PC-9 (cell line): ENCODE measurements around the gene BTG4. TPM values are rescaled to one million over a fixed set of nuclear protein-coding genes. Genes with fewer than 3 reads are reported as not detected.

Experiments
- BruUV-seq: library from RNA; stranded (reverse); fragments of 400-500 nt; replicated peaks from 2 replicates; lab custom pipeline; 2021; lab: Mats Ljungman, UMichigan
- CTCF ChIA-PET: fragments of 300-600 bp; sonication (Branson Sonifier 250); formaldehyde crosslinking; loops from one replicate; lab custom pipeline; 2022; ENCODE audit warnings: antibody characterized with exemption; lab: Charles Lee
- POLR2A ChIA-PET: fragments of 300-600 bp; sonication (Branson Sonifier 250); formaldehyde crosslinking; loops from one replicate; lab custom pipeline; 2022; ENCODE audit warnings: antibody characterized with exemption; ENCODE audit not compliant: unreplicated experiment; lab: Charles Lee
- DNase-seq, 2 experiments: peaks; one replicate each; pipeline versions ENCODE4 v3.0.0 to v3.0.0-alpha.2; 2015 to 2022; ENCODE audit warnings: mixed read lengths in 1 of 2
- H2AFZ ChIP-seq: fragments of 200-600 bp; sonication (generic); 2 replicates; pipeline ENCODE4 v1.8.1; 2017; ENCODE audit warnings: antibody characterized with exemption
- H3F3A ChIP-seq: fragments of 200-600 bp; sonication (generic); 2 replicates; pipeline ENCODE4 v1.8.1; 2017; ENCODE audit warnings: antibody characterized with exemption, mild to moderate bottlenecking, low read depth; ENCODE audit not compliant: insufficient read depth
- H3K27ac ChIP-seq: fragments of 200-600 bp; sonication (generic); 2 replicates; pipeline ENCODE4 v1.6.1; 2016; ENCODE audit warnings: mixed run types
- H3K27me3 ChIP-seq: fragments of 200-600 bp; sonication (generic); 2 replicates; pipeline ENCODE4 v1.6.1; 2016; ENCODE audit warnings: low read depth, mixed run types; ENCODE audit not compliant: insufficient read depth
- H3K36me3 ChIP-seq: fragments of 200-600 bp; sonication (generic); 2 replicates; pipeline ENCODE4 v1.6.1; 2016; ENCODE audit warnings: low read depth, mixed run types
- H3K4me1 ChIP-seq: fragments of 200-600 bp; sonication (generic); replicated peaks from 2 replicates; pipeline ENCODE4 v1.6.1; 2016; ENCODE audit warnings: mixed run types; ENCODE audit not compliant: insufficient read depth
- H3K4me2 ChIP-seq: fragments of 200-600 bp; sonication (generic); 2 replicates; pipeline ENCODE4 v1.6.1; 2017; ENCODE audit warnings: mixed run types
- H3K4me3 ChIP-seq: fragments of 200-600 bp; sonication (generic); 2 replicates; pipeline ENCODE4 v1.6.1; 2016; ENCODE audit warnings: mixed run types
- H3K79me2 ChIP-seq: fragments of 200-600 bp; sonication (generic); 2 replicates; pipeline ENCODE4 v1.6.1; 2017; ENCODE audit warnings: low read depth, mixed run types
- H3K9me2 ChIP-seq: fragments of 200-600 bp; sonication (generic); 2 replicates; pipeline ENCODE4 v1.8.1; 2017; ENCODE audit warnings: mild to moderate bottlenecking; ENCODE audit not compliant: insufficient read depth
- H3K9me3 ChIP-seq: fragments of 200-600 bp; sonication (generic); 2 replicates; pipeline ENCODE4 v1.8.1; 2016; ENCODE audit warnings: low read depth; ENCODE audit not compliant: insufficient read depth
- H4K20me1 ChIP-seq: fragments of 200-600 bp; sonication (generic); 2 replicates; pipeline ENCODE4 v1.8.1; 2017; ENCODE audit not compliant: insufficient read depth
- EZH2 ChIP-seq: fragments of 200-600 bp; sonication (generic); IDR thresholded peaks from 2 replicates; pipeline ENCODE4 v1.8.0; 2017; ENCODE audit warnings: antibody characterized with exemption, low read depth
- intact Hi-C: fragments of 100-400 bp; cut with micrococcal nuclease; formaldehyde crosslinking; loops from one replicate; pipeline ENCODE4 v1.10.0; 2022; ENCODE audit not compliant: unreplicated experiment
- total RNA-seq: library from RNA; stranded (reverse); gene quantifications from 2 replicates; pipeline ENCODE4 v1.2.3, GENCODE V29; 2021
- TF ChIP-seq, protein P1 (sequence below): fragments of 200-600 bp; sonication (generic); conservative IDR thresholded peaks from 2 replicates; pipeline ENCODE4 v1.6.1; 2017; ENCODE audit warnings: mixed run types, antibody characterized with exemption, mild to moderate bottlenecking, moderate library complexity

The BTG4 gene
- total RNA-seq, 1 experiment from 2014 or later = not detected

GRCh38 chr11:111449696-111450479 is 62.3 kb downstream of the BTG4 start:
- Histone ChIP-seq H3K4me1 (no peaks in the 10 kb centered on the region), H3K36me3 (no peaks in the 10 kb centered on the region), H3K27me3 (no peaks in the 10 kb centered on the region), H3K27ac (no peak overlapping the region), H3K4me3 (no peak overlapping the region), H3F3A (no peaks in the 10 kb centered on the region), H3K79me2 (no peaks in the 10 kb centered on the region), H3K4me2 (no peak overlapping the region), H3K9me3 (no peaks in the 10 kb centered on the region), H4K20me1 (no peaks in the 10 kb centered on the region), H3K9me2 (no peaks in the 10 kb centered on the region), H2AFZ (no peak overlapping the region)
- no peak for TF ChIP-seq EZH2
- TF ChIP-seq, protein P1, sequence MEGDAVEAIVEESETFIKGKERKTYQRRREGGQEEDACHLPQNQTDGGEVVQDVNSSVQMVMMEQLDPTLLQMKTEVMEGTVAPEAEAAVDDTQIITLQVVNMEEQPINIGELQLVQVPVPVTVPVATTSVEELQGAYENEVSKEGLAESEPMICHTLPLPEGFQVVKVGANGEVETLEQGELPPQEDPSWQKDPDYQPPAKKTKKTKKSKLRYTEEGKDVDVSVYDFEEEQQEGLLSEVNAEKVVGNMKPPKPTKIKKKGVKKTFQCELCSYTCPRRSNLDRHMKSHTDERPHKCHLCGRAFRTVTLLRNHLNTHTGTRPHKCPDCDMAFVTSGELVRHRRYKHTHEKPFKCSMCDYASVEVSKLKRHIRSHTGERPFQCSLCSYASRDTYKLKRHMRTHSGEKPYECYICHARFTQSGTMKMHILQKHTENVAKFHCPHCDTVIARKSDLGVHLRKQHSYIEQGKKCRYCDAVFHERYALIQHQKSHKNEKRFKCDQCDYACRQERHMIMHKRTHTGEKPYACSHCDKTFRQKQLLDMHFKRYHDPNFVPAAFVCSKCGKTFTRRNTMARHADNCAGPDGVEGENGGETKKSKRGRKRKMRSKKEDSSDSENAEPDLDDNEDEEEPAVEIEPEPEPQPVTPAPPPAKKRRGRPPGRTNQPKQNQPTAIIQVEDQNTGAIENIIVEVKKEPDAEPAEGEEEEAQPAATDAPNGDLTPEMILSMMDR = no peak
- BruUV-seq = no TSS peak
- intact Hi-C loops = loop anchor here (5.0 kb wide), 4 partner anchors 117 to 1018 kb away; no protein-coding TSS in a partner anchor
- POLR2A ChIA-PET = no interaction called here
- DNase-seq = no peak
- CTCF ChIA-PET = interaction anchor here (0.8 kb wide), 1 partner anchor 168 kb away, joined by 5 read pairs; no protein-coding TSS in a partner anchor

- Histone ChIP-seq H2AFZ (no peak overlapping the region), H3K4me2 (no peak overlapping the region), H3K27ac (no peak overlapping the region), H3F3A (no peaks in the 10 kb centered on the region), H4K20me1 (no peaks in the 10 kb centered on the region), H3K9me2 (no peaks in the 10 kb centered on the region), H3K79me2 (no peaks in the 10 kb centered on the region), H3K4me1 (no peaks in the 10 kb centered on the region), H3K4me3 (no peak overlapping the region), H3K27me3 (no peaks in the 10 kb centered on the region), H3K9me3 (no peaks in the 10 kb centered on the region), H3K36me3 (no peaks in the 10 kb centered on the region)
- TF ChIP-seq EZH2 = no peak
- TF ChIP-seq, protein P1 = no peak
- no TSS peak for BruUV-seq
- POLR2A ChIA-PET = no interaction called here
- intact Hi-C loops = loop anchor here (5.0 kb wide), 2 partner anchors 1002 to 1017 kb away; no protein-coding TSS in a partner anchor
- no peak for DNase-seq
- CTCF ChIA-PET = no interaction called here
Measured at GRCh38 chr11:111448831-111449557, 63.2 kb downstream of the BTG4 start.

DNA sequence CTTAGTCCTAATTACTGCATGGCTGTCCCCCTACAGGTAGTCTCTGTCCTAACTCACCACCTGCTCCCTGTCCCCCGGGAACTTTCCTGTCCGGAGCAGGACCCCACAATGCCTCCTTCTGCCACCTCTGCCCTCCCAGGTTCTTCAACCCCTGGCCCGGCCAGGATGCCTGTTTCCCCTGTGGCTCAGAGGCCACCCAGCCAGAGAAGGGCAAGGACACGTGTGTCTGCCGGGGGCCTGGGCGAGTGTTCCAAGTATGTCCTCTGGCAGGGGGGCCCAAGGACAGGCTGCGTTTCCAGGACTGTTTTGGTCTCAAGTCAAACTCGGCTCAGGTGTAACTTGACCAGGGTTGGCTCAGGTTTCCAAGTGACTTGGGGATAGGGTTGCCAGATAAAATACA is 63.8 kb downstream of the BTG4 start:
- no TSS peak for BruUV-seq
- Histone ChIP-seq H3K4me2 (no peak overlapping the region), H3K79me2 (no peaks in the 10 kb centered on the region), H3K4me3 (no peak overlapping the region), H4K20me1 (no peaks in the 10 kb centered on the region), H3F3A (no peaks in the 10 kb centered on the region), H3K36me3 (no peaks in the 10 kb centered on the region), H3K9me2 (no peaks in the 10 kb centered on the region), H3K27me3 (no peaks in the 10 kb centered on the region), H3K27ac (no peak overlapping the region), H2AFZ (no peak overlapping the region), H3K9me3 (no peaks in the 10 kb centered on the region), H3K4me1 (no peaks in the 10 kb centered on the region)
- TF ChIP-seq, protein P1 = no peak
- no peak for TF ChIP-seq EZH2
- ChIA-PET POLR2A (no interaction called here), CTCF (no interaction called here)
- intact Hi-C loops = loop anchor here (5.0 kb wide), 2 partner anchors 1001 to 1016 kb away; no protein-coding TSS in a partner anchor
- no peak for DNase-seq
